Activated CD4-positive, alpha-beta T cell treated with anti-CD3 and anti-CD28 coated beads, Interleukin-2, Interleukin-4, amounts not matched to agents 100 ng/mL and 50 ng/mL, durations not matched to agents 16 hours and 8 hours (primary cell): ENCODE data around the gene AMPH.
A peak's percentile ranks its signal among the peaks of the same experiment; 100 is the strongest.
"Not testable (repeated sequence)": the region's sequence is repeated elsewhere in the genome, so short reads cannot be mapped to it uniquely, and the experiment has no call there.

Experiments used
- DNase-seq: peaks from one replicate; pipeline ENCODE4 v3.0.0-alpha.2; 2020; ENCODE audit warnings: low spot score

AMPH gene

DNA sequence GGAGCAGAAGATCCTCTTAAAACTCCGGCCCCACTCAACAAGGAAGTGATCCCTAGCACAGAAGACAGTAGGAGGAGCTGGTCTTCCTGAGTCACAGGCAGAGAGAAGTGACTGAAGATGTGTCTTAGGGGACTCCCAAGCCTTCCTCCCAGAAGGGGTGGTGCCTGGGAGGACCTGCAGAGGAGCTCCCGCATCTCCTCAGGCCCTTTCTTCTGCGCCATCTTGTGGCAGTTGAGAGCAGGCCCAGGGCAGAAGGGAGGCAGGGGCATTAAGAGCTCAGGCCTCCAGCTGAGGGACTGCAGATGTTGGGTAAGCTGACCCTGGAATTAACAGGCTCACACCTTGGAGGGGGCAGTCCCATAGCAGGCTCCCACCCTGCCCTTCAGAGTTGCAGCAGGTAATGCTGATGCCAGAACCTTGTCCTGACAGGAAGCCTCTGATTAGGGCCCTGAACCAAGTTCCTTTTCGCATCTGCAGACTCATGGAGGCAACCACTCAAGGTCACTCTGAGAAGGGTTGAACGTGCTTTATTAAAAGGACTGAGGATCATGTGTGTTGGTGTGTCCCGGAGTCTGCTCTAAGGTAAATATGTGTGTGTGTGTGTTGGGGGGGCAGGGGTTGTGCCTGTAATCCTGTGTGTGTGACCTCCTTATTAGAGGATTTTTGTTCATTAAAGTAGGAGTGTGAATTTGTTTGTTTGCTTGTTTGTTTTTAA, 281.1 kb downstream of the AMPH start:
- DNase-seq: peak; percentile 82

DNA sequence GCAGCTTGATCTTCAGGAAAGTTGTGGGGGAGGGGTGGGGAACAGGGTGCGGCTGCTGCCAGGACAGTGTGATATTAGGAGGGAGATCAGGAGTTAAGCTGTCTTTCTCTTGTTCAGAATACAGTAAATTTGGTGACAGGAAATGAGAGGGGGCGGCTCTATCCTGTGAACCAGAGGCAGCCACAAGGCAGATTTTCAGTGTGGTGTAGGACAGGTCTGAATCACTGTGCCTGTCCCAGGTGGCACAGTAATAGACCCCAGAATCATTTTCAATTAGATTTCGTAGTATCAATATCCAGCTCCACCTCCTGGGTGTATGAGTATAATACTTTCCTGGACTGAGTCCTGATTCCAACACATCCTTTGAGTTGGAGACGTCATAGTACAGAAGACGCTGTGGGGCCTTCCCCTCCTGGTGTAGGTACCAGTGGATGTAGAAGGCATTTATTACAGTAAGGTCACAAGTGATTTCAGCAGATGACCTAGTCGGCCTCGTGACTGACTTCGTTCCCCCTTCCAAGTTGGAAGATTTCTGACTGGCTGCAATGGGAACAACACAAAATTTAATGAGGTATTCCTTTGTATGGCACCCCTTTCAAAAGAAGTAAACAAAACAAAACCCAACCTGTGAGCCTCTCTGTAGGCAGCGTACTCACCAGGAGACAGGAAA, 281.9 kb downstream of the AMPH start:
- not testable (repeated sequence) for DNase-seq

DNA sequence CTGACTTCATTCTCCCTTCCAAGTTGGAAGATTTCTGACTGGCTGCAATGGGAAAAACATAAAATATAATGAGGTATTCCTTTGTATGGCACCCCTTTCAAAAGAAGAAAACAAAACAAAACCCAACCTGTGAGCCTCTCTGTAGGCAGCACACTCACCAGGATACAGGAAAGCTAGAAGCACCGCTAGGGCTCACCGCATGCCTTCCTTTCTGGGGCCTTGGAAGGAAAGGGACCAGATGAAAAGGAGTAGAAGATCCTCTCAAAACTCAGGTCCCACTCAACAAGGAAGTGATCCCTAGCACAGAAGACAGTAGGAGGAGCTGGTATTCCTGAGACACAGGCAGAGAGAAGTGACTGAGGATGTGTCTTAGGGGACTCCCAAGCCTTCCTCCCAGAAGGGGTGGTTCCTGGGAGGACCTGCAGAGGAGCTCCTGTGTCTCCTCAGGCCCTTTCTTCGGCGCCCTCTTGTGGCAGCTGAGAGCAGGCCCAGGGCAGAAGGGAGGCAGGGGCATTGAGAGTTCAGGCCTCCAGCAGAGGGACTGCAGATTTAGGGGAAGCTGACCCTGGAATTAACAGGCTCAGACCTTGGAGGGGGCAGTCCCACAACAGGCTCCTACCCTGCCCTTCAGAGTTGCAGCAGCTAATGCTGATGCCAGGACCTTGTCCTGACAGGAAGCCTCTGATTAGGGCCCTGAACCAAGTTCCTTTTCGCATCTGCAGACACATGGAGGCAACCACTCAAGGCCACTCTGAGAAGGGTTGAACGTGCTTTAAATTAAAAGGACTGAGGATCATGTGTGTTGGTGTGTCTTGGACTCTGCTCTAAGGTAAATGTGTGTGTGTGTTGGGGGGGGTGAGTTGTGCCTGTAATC, 285.6 kb downstream of the AMPH start:
- peak; percentile 68 for DNase-seq

DNA sequence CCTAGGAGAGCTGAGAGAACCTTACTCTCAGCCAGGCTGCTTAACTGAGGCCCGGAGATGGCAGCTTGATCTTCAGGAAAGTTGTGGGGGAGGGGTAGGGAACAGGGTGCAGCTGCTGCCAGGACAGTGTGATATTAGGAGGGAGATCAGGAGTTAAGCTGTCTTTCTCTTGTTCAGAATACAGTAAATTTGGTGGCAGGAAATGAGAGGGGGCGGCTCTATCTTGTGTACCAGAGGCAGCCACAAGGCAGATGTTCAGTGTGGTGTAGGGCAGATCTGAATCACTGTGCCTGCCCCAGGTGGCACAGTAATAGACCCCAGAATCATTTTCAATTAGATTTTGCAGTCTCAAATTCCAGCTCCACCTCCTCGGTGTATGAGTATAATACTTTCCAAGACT, 286.4 kb downstream of the AMPH start:
- not testable (repeated sequence) for DNase-seq

DNA sequence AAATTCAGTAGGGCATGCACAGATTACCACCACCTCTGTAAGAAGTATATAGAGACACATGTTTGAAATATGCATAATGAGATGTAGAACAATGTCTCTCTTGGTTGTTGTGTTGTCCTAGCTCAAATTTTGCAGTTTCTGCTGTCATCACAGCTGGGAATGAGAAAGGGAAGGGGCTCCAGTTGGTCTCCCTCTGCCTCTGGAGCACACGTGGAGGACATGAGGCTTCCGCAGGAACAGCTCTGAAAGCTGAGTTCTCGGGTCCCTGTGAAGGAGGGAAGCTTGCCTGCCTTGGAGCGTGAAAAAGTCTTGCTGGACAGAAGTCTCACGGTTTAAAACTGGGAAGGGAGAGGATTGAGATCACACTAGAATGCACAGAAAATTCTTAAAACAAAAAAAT, 289.0 kb downstream of the AMPH start:
- not testable (repeated sequence) for DNase-seq

DNA sequence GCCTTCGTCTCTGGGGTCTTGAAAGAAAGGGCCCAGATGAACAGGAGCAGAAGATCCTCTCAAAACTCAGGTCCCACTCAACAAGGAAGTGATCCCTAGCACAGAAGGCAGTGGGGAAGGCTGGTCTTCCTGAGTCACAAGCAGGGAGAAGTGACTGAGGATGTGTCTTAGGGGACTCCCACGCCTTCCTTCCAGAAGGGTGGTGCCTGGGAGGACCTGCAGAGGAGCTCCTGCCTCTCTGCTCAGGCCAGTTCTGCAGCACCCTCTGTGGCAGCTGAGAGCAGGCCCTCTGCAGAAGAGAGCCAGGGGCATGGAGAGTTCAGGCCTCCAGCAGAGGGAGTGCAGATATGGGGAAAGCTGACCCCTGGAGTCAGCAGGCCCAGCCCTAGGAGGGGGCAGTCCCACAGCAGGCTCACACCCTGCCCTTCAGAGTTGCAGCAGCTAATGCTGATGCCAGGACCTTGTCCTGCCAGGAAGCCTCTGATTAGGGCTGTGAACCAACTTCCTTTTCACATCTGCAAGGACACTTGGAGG, 289.9 kb downstream of the AMPH start:
- DNase-seq: not testable (repeated sequence)

DNA sequence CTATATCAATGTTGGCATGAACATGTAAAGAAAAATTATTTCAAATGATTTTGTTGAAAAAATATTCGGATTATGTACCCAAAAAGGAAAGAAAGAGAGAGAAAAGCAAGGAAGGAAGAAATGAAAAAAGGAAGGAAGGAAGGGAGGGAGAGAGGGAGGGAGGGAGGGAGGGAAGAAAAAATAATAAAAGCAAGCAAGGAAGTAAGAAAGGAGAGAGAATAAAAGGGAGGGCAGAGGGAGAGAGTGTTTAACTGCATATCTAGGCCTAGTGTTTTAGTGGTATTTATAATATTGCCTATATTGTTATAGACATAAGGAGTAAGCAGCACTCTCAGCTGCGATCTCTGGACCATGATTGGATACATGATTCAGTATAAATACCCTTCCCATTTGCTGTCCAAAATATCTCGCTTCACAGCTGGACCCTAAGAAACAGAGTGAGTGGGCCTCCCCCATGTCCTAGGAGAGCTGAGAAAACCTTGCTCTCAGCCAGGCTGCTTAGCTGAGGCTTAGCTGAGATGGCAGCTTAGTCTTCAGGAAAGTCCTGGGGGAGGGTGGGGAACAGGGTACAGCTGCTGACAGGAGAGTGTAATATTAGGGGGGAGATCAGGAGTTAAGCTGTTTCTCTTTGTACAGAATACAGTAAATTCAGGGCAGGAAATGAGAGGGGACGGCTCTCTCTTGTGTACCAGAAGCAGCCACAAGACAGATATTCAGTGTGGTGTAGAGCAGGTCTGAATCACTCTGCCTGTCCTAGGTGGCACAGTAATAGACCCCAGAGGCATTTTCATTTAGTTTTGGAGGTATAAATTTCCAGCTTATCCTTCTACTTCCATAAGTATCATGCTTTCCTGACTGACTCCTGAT, 291.0 kb downstream of the AMPH start:
- DNase-seq: no peak

DNA sequence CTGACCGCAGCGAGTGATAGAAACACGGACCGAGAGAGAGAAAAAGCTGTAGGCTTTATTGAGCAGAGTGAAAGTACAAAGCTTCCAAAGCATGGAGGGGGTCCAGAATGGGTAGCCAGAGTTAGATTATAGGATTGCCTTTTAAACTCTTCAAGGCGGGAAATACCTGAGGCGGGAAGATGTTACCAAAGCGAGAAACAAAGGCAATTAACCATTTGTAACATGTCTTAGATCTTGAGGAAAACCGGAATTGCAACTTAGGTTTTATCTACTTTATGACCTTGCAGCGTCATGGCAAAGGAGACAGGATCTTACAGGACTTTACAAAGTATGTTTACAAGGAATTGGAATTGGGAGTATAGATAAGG, 295.0 kb downstream of the AMPH start:
- not testable (repeated sequence) for DNase-seq

DNA sequence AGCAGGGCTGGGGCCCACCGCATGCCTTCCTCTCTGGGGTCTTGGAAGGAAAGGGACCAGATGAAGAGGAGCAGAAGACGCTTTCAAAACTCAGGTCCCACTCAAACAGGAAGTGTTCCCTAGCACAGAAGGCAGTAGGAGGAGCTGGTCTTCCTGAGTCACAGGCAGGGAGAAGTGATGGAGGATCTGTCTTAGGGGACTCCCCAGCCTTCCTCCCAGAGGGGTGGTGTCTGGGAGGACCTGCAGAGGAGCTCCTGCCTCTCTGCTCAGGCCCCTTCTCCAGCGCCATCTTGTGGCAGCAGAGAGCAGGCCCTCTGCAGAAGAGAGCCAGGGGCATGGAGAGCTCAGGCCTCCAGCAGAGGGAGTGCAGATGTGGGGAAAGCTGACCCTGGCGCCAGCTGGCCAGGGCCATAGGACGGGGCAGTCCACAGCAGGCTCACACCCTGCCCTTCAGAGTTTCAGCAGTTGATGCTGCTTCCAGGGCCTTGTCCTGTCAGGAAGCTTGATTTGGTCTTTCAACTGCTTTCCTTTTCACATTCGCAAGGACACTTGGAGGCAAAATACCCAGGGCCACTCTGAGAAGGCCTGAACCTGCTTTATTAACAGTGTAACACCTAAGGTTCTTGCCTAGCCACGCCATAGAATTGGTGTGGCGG, 295.6 kb downstream of the AMPH start:
- DNase-seq: peak; percentile 88

DNA sequence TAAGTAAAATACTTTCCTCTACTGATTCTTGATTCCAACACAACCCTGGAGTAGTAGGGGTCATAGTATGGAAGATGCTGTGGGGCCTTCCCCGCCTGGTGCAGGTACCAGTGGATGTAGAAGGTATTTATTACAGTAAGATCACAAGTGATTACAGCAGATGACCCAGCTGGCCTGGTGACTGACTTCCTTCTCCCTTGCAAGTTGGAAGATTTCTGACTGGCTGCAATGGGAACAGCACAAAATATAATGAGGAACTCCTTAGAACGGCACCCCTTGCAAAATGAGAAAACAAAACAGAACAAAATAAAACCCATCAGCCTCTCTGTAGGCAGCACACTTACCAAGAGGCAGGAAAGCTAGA, 296.1 kb downstream of the AMPH start:
- DNase-seq: no peak

DNA sequence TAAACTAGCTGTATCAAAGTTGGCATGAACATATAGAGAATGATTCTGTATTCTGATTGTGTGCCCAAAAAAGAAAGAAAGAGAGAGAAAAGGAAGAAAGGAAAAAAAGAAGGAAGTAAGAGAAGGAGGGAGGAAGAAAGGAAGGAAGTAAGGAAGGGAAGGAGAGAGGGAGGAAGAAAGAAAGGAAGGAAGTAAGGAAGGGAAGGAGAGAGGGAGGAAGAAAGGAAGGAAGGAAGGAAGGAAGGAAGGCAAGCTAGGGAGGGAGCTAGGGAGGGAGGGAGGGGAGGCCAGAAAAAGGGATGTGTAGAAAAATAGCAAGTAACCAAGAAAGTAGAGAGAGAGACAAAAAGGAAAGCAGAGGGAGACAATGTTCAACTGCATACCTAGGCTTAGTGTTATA, 297.0 kb downstream of the AMPH start:
- no peak for DNase-seq
